ENCODE measurements around the gene SDHA.

Gene SDHA

DNA sequence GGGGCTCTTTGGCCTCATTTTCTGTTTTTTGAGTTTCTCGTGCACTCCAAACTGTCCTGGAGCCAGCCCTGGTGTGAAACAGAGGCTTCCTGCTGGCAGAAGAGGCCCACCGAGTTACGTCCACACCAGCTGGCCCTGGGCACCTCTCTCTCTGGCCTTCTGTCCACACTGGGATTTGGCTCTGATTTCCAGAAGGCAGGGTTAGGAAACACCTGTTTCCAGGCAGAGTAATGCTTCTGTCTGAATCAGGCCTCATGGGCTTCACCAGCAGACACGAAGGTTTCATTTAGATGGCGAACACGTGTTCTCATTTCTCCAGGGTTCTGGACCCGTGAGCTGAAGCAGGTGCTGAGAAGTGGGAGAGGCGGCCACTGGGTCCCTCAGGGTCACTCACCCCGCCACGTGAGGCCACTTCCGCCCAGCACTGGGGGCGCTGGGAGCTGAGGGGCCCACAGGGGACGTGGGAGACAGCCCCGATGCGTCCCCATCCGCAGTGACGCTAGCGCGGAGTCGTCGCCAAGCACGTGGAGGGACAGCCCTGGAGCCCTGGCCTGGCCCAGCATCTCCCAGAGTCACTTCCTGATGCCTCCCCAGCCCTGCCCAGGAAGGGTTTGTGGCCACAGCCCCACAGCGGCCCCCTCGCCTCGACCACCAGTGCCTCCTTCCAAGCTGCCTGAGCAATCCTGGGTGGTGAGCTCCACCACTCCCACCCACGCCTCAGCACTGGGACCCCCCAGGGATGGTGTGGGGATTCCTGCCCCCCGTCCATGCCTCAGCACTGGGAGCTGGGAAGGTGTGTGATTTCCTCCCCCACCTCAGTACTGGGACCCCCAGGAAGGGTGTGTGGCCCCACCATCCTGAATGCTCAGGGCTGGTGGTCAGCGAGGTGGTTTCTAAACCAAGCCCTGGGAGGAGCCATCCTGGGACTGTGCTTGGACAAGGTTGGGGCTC lies 31.8 kb upstream of the SDHA start:
- DNase-seq (ENCODE audit: low spot score) = no peak

DNA sequence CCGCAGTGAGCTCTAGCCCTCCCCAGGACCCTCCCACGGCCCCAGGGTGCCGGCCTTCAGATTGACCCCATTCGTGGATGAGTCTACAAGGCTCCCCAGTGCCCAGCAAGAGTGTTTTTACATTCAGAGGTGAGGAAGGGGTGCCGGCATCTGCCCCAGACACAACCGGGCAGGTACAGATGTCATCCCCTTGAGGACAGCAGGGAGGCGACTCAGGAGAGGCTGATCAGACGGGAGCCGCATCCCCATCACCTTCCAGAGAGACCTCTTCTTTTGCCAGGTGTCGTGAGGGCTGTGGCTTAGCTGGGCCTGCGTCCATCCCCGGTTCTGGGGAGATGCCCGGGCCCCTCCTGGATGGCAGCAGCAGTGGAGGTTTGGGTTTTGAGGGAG lies 31.1 kb upstream of the SDHA start:
- DNase-seq (ENCODE audit: low spot score) = no peak

GRCh38 chr5:187617-188451 lies 30.3 kb upstream of the SDHA start:
- no peak for DNase-seq (ENCODE audit: low spot score)

- peak; percentile 64 for DNase-seq (ENCODE audit: low spot score)
Measured at GRCh38 chr5:188488-189481, 29.3 kb upstream of the SDHA start.

DNA sequence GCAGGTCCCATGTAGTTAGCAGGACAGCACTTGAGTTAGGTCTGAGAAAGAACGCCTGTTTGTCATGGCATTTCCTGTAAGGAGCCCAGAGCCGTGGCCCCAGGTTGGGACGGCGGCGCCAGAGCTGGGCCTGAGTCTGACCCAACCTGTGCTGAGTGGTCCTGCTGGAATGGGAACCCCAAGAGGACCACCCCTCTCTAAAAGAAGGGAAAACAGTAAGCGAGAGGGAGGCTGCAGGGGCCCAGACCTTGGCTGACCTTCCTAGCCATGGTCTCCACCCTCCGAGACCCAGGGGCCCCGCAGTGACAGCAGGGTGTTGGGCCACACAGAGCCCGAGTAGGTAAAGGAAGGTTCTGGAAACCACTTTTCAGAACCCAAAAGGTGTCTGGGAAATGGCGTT lies 28.6 kb upstream of the SDHA start:
- no peak for DNase-seq (ENCODE audit: low spot score)

DNA sequence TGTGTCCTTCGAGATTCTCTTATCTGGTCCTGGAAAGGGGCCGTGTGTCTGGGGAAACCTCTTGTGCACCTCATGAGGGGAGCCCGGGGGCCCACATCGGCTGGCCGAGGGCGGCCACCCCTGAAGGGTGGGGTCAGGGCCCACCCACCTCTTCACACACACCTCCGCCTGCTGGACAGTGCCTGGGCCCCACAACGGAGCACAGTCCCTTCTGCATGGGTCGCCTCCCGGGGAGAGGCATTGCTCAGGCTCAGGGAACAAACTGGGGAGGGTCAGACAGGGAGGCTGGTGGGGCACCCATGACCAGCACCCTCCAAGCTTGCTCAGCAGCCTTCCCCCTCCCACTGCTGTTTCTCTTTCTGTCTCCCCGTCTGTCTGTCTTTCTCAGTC lies 28.1 kb upstream of the SDHA start:
- DNase-seq (ENCODE audit: low spot score) = no peak

DNA sequence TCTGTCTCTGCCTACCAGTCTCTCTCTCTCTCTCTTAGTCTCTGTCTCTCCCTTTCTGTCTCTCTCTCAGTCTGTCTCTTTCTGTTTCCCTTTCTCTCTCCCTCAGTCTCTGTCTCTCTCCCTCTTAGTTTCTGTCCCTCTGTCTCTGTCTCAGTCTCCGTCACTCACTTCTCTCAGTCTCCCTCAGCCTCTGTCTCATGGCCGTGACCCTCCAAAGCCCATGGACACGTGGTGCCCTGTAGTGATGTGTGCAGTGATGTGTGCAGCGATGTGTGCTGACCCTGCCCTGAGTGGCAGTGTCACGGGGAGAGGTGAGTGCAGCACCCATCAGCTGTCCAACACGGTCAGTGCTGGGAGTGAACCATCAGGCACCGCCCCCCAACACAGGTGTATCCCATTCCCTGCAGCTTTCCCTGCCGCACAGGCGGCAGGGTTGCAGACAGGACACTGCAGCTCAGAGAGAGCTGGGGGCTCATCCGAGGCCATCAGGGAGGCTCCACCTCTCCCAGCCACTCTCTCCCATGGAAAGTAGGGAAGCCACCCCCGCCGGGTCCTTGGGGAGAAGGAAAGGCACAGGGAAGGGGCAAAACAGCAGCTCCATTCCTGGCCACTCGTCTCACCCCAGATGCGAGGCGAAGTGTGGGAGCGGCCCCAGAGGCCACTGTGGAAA lies 27.6 kb upstream of the SDHA start:
- no peak for DNase-seq (ENCODE audit: low spot score)

DNA sequence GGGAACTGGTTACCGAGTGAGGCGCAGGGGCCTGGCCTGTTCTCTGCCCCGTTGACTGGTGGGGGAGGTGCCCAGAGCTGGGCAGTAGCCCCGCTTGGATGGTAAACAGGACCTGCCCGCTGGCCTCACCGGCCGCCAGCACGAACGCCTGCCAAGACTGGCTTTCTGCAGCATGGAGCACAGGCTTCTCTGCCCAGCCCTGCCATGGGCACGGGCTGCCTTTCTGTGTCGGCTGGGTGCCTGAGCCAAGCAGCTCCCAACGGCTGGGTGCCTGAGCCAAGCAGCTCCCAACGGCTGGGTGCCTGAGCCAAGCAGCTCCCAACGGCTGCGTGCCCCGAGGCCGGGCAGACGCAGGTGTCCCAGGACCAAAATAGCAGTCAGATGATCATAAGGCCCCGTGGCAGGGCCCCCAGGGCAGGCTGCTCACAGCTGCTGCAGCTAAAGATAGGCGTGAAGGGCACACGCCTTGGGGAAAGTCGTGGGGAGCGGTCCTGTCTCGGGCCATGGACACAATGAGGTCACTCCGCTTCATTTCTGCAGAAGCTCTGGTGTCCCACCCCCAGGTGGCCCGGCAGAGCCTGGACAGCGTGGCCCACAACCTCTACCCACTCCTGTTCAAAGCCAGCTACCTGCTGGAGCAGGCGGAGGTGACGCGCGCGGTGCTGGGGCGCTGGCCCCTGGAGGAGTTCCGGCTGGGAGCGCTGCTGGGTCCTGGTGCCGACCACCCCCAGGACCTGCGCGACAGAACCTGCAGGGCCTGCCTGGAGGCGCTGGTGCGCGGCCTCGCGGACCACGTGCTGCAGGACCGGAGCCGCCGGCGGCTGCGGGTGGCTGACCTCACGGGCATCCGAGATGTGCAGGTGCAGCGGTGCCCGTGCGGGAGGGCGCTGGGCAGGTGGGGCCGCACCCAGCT lies 26.8 kb upstream of the SDHA start, which contains the start of gene LRRC14B:
TSS of gene LRRC14B (plus strand) at position 460 of the 913 bp plus-strand sequence. CDS start at position 504, 44 bp downstream.
- peak; percentile 41 for DNase-seq (ENCODE audit: low spot score)

DNA sequence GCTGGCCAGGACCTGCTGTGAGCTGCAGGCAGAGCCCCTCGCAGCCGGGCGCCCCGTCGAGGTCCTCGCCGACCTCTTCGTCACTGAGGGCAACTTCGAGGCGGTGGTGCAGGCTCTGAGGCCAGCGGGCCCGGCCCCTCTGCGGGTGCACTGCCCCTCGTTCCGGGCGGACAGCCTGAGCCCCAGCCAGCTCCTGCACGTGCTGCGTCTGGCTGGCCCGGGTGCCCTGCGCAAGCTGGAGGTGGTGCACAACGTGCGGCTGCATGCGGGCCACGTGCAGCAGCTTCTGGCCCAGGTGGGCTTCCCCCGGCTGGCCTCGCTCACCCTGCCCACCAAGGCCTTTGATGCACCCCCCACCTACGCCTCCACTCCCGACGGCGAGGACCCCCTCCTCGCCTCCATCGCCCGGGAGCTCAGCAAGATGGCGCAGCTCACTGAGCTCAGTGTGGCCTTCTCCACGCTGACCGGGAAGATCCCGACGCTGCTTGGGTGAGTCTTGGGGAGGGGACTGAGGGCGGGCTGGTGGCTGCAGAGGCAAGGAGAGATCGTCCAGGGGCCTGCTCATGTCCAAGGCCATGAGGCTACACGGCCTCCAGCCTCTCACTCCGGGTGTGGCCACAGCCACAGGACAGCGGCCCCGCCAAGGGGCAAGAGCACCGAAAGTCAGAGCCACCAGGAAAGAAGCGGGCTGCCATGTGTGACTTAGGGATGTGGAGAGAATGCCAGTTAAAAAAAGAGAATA lies 26.0 kb upstream of the SDHA start:
- no peak for DNase-seq (ENCODE audit: low spot score)

DNA sequence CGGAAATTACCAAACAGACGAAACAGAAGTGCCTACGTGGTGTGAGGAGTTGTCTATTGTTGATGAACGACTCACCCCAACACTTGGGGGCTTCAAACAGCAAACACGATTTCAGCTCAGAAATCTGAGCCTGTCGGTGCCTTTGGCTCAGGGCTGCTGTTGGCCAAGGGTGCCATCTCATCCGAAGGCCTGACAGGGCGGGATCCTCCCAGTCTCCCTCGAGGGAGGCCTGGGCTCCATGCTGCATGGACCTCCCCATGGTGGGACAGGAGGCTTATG lies 25.5 kb upstream of the SDHA start:
- DNase-seq (ENCODE audit: low spot score) = no peak

- no peak for DNase-seq (ENCODE audit: low spot score)
Measured at GRCh38 chr5:192970-193831, 24.9 kb upstream of the SDHA start.

DNA sequence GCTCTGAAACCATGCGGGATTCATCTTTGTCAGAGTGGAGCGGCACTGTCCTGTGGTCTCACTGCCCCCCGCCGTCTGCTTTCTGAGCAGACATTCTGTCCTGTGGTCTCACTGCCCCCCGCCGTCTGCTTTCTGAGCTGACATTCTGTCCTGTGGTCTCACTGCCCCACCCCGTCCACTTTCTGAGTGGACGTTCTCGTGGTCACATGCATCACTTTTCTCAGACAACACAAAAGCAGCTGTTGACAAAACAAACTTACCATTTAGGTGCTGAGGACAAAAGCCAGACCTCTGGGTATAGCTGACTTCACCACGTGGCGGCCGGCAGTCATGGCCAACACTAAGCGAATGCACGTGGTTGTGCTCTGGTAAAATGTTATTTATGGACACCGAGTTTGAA lies 24.0 kb upstream of the SDHA start:
- DNase-seq (ENCODE audit: low spot score) = no peak

DNA sequence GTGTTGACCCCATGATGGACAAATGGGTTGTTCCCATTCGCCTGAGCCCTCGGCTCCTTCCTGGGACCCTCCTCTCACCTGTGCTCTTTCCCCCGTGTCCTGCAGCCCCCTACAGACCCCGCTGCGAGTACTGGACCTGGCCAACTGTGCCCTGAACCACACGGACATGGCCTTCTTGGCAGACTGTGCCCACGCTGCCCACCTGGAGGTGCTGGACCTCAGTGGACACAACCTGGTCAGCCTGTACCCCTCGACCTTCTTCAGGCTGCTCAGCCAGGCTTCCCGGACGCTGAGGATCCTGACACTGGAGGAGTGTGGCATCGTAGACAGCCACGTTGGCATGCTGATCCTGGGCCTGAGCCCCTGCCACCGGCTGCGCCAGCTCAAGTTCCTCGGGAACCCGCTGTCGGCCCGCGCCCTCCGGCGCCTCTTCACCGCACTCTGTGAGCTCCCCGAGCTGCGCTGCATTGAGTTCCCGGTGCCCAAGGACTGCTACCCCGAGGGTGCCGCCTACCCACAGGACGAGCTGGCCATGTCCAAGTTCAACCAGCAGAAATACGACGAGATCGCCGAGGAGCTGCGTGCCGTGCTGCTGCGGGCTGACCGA lies 23.4 kb upstream of the SDHA start:
- DNase-seq (ENCODE audit: low spot score) = no peak

- no peak for DNase-seq (ENCODE audit: low spot score)
Measured at GRCh38 chr5:195401-196160, 22.5 kb upstream of the SDHA start.

DNA sequence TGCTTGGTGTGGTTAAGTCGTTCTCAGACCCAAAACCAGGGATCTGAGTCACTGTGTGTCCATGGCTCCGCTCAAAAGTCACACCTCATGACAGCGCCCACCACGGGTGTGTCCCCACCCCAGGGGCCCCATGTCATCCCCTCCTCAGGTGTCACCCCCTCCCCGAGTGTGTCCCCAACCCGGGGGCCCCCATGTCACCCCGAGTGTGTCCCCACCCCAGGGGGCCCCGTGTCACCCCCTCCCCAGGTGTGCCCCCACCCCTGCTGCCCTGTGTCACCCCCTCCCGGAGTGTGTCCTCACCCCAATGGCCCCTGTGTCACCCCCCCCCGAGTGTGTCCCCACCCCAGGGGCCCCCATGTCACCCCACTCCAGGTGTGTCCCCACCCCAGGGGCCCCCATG lies 21.8 kb upstream of the SDHA start:
- no peak for DNase-seq (ENCODE audit: low spot score)

GRCh38 chr5:197031-197430 lies 21.1 kb upstream of the SDHA start:
- DNase-seq (ENCODE audit: low spot score) = peak; percentile 38

DNA sequence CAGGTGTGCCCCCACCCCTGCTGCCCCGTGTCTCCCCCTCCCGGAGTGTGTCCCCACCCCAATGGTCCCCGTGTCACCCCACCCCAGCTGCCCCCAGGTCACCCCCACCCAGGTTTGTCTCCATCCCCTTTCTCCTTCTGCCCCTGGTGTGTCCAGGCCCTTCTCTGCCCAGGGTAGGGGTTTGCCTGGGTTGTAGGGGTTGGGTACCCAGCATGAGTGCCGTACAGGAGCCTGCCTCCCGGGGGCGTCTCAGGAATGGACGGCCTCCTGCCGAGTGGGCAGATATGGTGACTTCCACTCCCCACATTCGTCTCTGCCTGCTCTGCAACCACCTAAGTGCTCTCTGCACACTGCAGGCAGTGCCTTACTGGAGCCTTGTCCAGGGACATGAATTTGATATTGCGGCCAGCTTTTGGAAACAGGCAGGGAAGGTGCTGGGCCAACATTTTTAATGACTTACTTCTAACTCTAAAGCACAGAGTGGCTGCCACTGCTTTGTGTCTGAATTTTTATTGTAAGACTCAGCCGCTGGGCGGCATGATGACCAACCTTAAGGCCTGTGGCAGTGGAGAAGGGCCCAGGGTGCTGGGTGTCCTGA lies 20.1 kb upstream of the SDHA start:
- no peak for DNase-seq (ENCODE audit: low spot score)

All from globus pallidus (tissue), 1 donor.